MCF 10A (cell line): Measurements from ENCODE around the gene LINC01488. TPM values are rescaled to one million over a fixed set of nuclear protein-coding genes. Genes with fewer than 3 reads are reported as not detected.

Source experiments
- BruUV-seq: library from RNA; stranded (reverse); fragments of 400-500 nt; replicated peaks from 2 replicates; lab custom pipeline; 2021; lab: Mats Ljungman, UMichigan
- CTCF ChIA-PET: fragments of 300-600 bp; sonication (Branson Sonifier 250); formaldehyde crosslinking; extraction: SDS; loops from one replicate; lab custom pipeline; 2021; ENCODE audit warnings: antibody characterized with exemption, inconsistent platforms; lab: Yijun Ruan, JAX
- POLR2A ChIA-PET: fragments of 300-600, 350-650 bp; sonication (Branson Sonifier 250); formaldehyde crosslinking; extraction: SDS; loops from one replicate; lab custom pipeline; 2020; ENCODE audit warnings: antibody characterized with exemption, inconsistent platforms; lab: Yijun Ruan, JAX
- DNase-seq: peaks from one replicate; pipeline ENCODE4 v3.0.0-alpha.2; 2018; ENCODE audit not compliant: unreplicated experiment
- H3K27ac Mint-ChIP-seq: one replicate; pipeline ENCODE4 v1.8.0; 2022; ENCODE audit warnings: mild to moderate bottlenecking, low read depth, mixed read lengths; ENCODE audit not compliant: unreplicated experiment
- H3K27me3 Mint-ChIP-seq: one replicate; pipeline ENCODE4 v1.8.0; 2022; ENCODE audit warnings: mixed read lengths; ENCODE audit not compliant: insufficient read depth, unreplicated experiment
- H3K36me3 Mint-ChIP-seq: one replicate; pipeline ENCODE4 v1.8.0; 2022; ENCODE audit warnings: mild to moderate bottlenecking, moderate library complexity, mixed read lengths; ENCODE audit not compliant: insufficient read depth, unreplicated experiment
- H3K4me1 Mint-ChIP-seq: one replicate; pipeline ENCODE4 v1.8.0; 2022; ENCODE audit warnings: mixed read lengths; ENCODE audit not compliant: insufficient read depth, unreplicated experiment
- H3K4me3 Mint-ChIP-seq: one replicate; pipeline ENCODE4 v1.8.0; 2022; ENCODE audit warnings: mild to moderate bottlenecking, moderate library complexity, mixed read lengths; ENCODE audit not compliant: unreplicated experiment
- H3K9me3 Mint-ChIP-seq: one replicate; pipeline ENCODE4 v1.8.0; 2022; ENCODE audit warnings: mixed read lengths; ENCODE audit not compliant: unreplicated experiment
- intact Hi-C: fragments of 100-400 bp; cut with micrococcal nuclease; formaldehyde crosslinking; loops from 2 replicates; pipeline ENCODE4 v1.14.1; 2022
- total RNA-seq: library from RNA; stranded (reverse); gene quantifications from 2 replicates; pipeline ENCODE4 v1.2.3, GENCODE V29; 2022
- TF ChIP-seq, protein P1 (sequence below): fragments of 200-600 bp; IDR thresholded peaks from one replicate; pipeline ENCODE4 v1.8.0; 2022; ENCODE audit warnings: antibody characterized with exemption, mild to moderate bottlenecking; ENCODE audit not compliant: unreplicated experiment

Gene LINC01488
- total RNA-seq, 1 experiment from 2014 or later = not detected

DNA sequence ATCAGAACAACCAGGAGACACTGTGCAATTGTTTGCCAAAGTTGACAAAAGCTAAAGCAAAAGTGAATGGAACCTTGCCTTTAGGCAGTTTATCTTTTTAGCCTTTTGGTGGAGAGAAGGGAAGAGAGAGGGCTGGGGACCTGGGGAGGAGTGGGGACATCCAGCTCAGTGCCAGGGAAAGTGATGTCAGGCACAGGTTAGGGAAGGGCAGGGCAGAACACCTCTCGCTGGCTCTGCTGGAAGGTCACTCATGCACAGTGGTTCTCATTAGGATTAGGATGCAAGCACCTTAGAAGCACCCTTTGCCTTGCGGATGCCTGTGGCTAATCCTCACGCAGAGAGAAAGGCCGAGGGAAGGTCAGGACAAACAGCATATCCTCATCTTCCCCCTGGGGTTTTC, 14.3 kb upstream of the LINC01488 start:
- TF ChIP-seq, protein P1, sequence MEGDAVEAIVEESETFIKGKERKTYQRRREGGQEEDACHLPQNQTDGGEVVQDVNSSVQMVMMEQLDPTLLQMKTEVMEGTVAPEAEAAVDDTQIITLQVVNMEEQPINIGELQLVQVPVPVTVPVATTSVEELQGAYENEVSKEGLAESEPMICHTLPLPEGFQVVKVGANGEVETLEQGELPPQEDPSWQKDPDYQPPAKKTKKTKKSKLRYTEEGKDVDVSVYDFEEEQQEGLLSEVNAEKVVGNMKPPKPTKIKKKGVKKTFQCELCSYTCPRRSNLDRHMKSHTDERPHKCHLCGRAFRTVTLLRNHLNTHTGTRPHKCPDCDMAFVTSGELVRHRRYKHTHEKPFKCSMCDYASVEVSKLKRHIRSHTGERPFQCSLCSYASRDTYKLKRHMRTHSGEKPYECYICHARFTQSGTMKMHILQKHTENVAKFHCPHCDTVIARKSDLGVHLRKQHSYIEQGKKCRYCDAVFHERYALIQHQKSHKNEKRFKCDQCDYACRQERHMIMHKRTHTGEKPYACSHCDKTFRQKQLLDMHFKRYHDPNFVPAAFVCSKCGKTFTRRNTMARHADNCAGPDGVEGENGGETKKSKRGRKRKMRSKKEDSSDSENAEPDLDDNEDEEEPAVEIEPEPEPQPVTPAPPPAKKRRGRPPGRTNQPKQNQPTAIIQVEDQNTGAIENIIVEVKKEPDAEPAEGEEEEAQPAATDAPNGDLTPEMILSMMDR = no peak
- Mint-ChIP-seq H3K4me3 (no peak overlapping the region), H3K36me3 (peaks cover 4% of the 10 kb centered on the region), H3K27me3 (no peaks in the 10 kb centered on the region), H3K27ac (no peak overlapping the region), H3K4me1 (no peaks in the 10 kb centered on the region), H3K9me3 (no peaks in the 10 kb centered on the region)
- ChIA-PET CTCF (no interaction called here), POLR2A (no interaction called here)
- DNase-seq = no peak
- BruUV-seq = no TSS peak
- intact Hi-C loops = no loop called here

DNA sequence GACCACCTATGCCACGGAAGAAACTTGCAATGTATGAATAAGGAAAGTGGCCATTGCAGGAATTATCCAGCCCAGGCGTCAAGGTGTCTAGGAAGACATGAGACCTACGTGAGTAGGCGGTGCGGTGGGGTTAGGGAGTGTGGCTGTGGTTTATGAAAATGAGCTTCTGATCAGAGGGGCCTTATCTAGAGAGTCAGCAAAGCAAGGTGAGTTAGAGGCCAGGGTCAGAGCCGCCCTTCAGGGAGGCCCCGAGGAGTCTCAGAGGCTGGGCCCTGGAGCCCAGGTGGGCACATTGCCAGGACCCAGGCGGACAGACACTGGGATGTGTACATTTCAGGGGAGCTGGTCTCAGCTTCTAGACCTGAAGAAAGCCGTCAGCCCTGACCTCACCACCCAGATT, 13.8 kb upstream of the LINC01488 start:
- H3K4me3 Mint-ChIP-seq = no peak overlapping the region
- no peaks in the 10 kb centered on the region for H3K9me3 Mint-ChIP-seq
- POLR2A ChIA-PET = no interaction called here
- peaks cover 4% of the 10 kb centered on the region for H3K36me3 Mint-ChIP-seq
- no TSS peak for BruUV-seq
- CTCF ChIA-PET = no interaction called here
- H3K27ac Mint-ChIP-seq = no peak overlapping the region
- TF ChIP-seq, protein P1 = no peak
- DNase-seq = no peak
- intact Hi-C loops = no loop called here
- no peaks in the 10 kb centered on the region for H3K4me1 Mint-ChIP-seq
- no peaks in the 10 kb centered on the region for H3K27me3 Mint-ChIP-seq

DNA sequence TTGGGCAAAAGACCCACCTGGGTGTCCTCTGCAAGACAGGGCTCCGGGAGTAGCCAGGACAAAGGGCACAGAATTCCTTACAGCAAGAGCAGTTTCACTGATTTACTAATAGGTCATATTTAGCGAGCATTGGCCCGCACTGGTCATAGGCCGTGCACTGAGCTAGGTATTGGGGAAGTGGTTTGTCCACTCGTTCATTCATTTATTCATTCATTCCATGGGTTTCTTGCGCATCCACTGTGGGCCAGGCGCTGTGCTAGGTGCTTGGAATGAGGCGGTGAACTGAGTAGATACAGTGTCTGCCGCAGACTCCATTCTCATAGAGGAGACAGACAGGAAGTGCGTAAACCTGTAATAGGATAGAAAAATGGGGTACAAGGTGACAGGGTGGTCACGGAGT, 13.2 kb upstream of the LINC01488 start:
- intact Hi-C loops = no loop called here
- no peaks in the 10 kb centered on the region for H3K9me3 Mint-ChIP-seq
- ChIA-PET CTCF (interaction anchor here (0.5 kb wide), 1 partner anchor 252 kb away, joined by 7 read pairs; no protein-coding TSS in a partner anchor), POLR2A (no interaction called here)
- H3K4me1 Mint-ChIP-seq = no peaks in the 10 kb centered on the region
- H3K36me3 Mint-ChIP-seq = peaks cover 4% of the 10 kb centered on the region
- no peak overlapping the region for H3K27ac Mint-ChIP-seq
- H3K4me3 Mint-ChIP-seq = no peak overlapping the region
- H3K27me3 Mint-ChIP-seq = no peaks in the 10 kb centered on the region
- no peak for DNase-seq
- no TSS peak for BruUV-seq
- TF ChIP-seq, protein P1 = no peak

DNA sequence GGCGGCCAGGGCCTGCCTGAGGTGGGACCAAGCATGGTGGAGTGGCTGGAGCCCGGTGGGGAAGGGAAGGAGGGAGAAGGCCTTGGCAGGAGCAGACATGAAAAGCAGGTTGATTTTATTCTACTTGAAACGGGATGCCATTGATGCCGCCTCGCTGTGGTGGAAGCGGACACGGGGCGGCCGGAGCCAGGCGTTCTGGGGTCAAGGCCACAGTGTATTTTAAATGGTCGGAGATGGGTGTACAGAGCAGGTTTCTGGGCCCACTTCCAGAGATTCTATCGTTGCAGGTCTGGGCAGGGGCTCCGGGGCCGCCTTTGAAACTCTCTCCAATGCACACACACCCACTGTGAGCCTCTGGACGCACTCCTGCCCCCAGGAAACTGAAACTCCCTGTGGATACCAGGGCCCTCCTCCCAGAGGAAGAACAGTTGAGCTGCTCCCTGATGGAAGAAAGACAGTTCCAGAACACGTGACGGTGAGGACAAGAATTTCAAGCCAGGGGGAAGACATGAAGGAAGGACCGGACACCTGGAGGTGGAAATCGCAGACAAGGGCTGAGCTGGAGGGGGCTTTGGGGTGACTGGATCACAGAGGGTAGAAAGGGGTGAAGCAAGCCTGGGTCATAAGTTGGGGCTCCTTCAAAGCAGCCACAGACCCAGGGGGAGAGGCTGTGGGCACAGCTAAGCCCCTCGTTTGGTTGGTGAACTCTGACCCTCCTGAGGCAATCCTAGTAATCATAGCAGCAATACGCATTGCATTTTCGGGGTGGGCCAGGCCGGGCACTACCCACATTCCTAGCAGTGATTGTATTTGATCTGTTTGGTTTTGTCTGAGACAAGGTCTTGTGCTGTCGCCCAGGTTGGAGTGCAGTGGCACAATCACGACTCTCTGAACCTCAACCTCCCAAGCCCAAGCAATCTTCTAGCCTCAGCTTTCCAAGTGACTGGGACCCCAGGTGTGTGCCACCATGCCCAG, 12.3 kb upstream of the LINC01488 start:
- no peak overlapping the region for H3K4me3 Mint-ChIP-seq
- intact Hi-C loops = no loop called here
- no TSS peak for BruUV-seq
- H3K9me3 Mint-ChIP-seq = no peaks in the 10 kb centered on the region
- no peak overlapping the region for H3K27ac Mint-ChIP-seq
- TF ChIP-seq, protein P1 = no peak
- CTCF ChIA-PET = no interaction called here
- no peaks in the 10 kb centered on the region for H3K27me3 Mint-ChIP-seq
- H3K36me3 Mint-ChIP-seq = peaks cover 4% of the 10 kb centered on the region
- no peaks in the 10 kb centered on the region for H3K4me1 Mint-ChIP-seq
- POLR2A ChIA-PET = no interaction called here
- DNase-seq = no peak
